Pancreas (tissue), 10 donors: Measurements from ENCODE around the gene NDFIP1. TPM values are rescaled to one million over a fixed set of nuclear protein-coding genes. Genes with fewer than 3 reads are reported as not detected.

Experiments
- ATAC-seq, 4 donors: fragments of 200-7000 bp; cut with Tn5 transposase; one replicate each; pipeline versions ENCODE4 v1.8.0 to v1.9.1; 2020; ENCODE audit warnings: mild to moderate bottlenecking in 4 of 4, moderate library complexity in 4 of 4
- DNase-seq, 6 donors: peaks; one replicate each; pipeline ENCODE4 v3.0.0-alpha.2; 2020
- FAIRE-seq: peaks from 2 replicates; lab custom pipeline; 2012; peaks lifted over from hg19 to GRCh38; lab: Jason Lieb, UNC
- H3K27ac ChIP-seq, 4 donors: fragments of 200-600 bp; sonication (generic); 1 replicate in 3 of 4; 2 replicates in 1 of 4; pipeline versions ENCODE4 v1.5.0 to v1.8.0; 2020
- H3K27me3 ChIP-seq, 4 donors: fragments of 200-600 bp; one replicate each; pipeline ENCODE4 v1.8.0; 2021
- H3K36me3 ChIP-seq, 3 donors: fragments of 200-600 bp; sonication (generic) in 1 of 3; one replicate each; pipeline versions ENCODE4 v1.5.0 to v1.8.0; 2020 to 2021
- H3K4me1 ChIP-seq, 3 donors: fragments of 200-600 bp; one replicate each; pipeline ENCODE4 v1.8.0; 2021
- H3K4me3 ChIP-seq, 4 donors: fragments of 200-600 bp; sonication (generic) in 2 of 4; one replicate each; pipeline versions ENCODE4 v1.5.0 to v1.8.0; 2020 to 2021
- H3K9me3 ChIP-seq, 4 donors: fragments of 200-600 bp; one replicate each; pipeline ENCODE4 v1.8.0; 2021
- WGBS, 2 donors: extraction: QIAGEN DNeasy Blood & Tissue Kit; methylation state at CpG; one replicate each; pipeline ENCODE4 v1.1.7; 2013; 5-methylcytosine and 5-hydroxymethylcytosine counted together
- intact Hi-C, 3 donors: fragments of 100-400 bp; cut with DNase I; formaldehyde crosslinking; loops; one replicate each; pipeline versions ENCODE4 v1.11.1 to v1.14.2; 2022
- polyA plus RNA-seq, 2 donors: library from polyadenylated mRNA; stranded (reverse); fragments of 200-250 nt; gene quantifications; one replicate each; pipeline ENCODE4 v1.2.3, GENCODE V29; 2013
- total RNA-seq, 6 donors: library from RNA; stranded (reverse); fragmentation: NEBNext Ultra II Directional in 4 of 6; extraction: Animal tissue kit (Norgen Biotek cat#: 25700) in 4 of 6; gene quantifications; one replicate each; pipeline versions ENCODE4 v1.2.1 to v1.2.4, GENCODE V29; 2021 to 2023
- TF ChIP-seq, protein P1 (sequence below), 4 donors: fragments of 200-600 bp; sonication (generic) in 3 of 4; IDR thresholded peaks; one replicate each; pipeline versions ENCODE4 v1.5.0 to v1.8.0; 2021; ENCODE audit warnings: antibody characterized with exemption in 4 of 4
- donor health status: healthy with polysubstance abuse.
- donor health status: DM: no; HTN: no; CAD: no; lungs with moderate emphysema.
- donor health status: DM: no; HTN: no; CAD: no.
- donor health status: control.
- donor health status: control.
- donor health status: Bipolar disorder and iron deficiency.
- donor health status: DM: yes; HTN: yes; CAD: no.
- donor health status: DM: no; HTN: no; CAD: no.
- donor health status: DM: no; HTN: no; CAD: no.
- donor health status: DM: yes; HTN: yes; CAD: no.

NDFIP1 gene
- total and polyA plus RNA-seq, 8 donors, result 15.7 to 50.1 (median 33.7) TPM

GRCh38 chr5:142129446-142130066 is 21.0 kb downstream of the NDFIP1 start:
- DNase-seq, result no peak
- no peak overlapping the region for H3K4me3 ChIP-seq
- H3K27ac ChIP-seq, result no peak overlapping the region
- no peaks in the 10 kb centered on the region for H3K9me3 ChIP-seq
- H3K36me3 ChIP-seq, result peaks cover 0 to 6% (median 0%) of the 10 kb centered on the region in 3 donors
- WGBS, 2 donors, result 72 to 79% methylated on average over 11 of the region's 11 CpGs
- no peak for ATAC-seq
- intact Hi-C loops, result loop anchor here in 1 of 3 donors (10.0 kb wide), 1 partner anchor 135 kb away; no protein-coding TSS in a partner anchor
- no peaks in the 10 kb centered on the region for H3K27me3 ChIP-seq
- FAIRE-seq, result no peak
- H3K4me1 ChIP-seq, result peaks cover 3 to 18% (median 6%) of the 10 kb centered on the region in 3 donors
- TF ChIP-seq, protein P1, sequence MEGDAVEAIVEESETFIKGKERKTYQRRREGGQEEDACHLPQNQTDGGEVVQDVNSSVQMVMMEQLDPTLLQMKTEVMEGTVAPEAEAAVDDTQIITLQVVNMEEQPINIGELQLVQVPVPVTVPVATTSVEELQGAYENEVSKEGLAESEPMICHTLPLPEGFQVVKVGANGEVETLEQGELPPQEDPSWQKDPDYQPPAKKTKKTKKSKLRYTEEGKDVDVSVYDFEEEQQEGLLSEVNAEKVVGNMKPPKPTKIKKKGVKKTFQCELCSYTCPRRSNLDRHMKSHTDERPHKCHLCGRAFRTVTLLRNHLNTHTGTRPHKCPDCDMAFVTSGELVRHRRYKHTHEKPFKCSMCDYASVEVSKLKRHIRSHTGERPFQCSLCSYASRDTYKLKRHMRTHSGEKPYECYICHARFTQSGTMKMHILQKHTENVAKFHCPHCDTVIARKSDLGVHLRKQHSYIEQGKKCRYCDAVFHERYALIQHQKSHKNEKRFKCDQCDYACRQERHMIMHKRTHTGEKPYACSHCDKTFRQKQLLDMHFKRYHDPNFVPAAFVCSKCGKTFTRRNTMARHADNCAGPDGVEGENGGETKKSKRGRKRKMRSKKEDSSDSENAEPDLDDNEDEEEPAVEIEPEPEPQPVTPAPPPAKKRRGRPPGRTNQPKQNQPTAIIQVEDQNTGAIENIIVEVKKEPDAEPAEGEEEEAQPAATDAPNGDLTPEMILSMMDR (IDR thresholded peaks at IDR 0.05), result no peak

DNA sequence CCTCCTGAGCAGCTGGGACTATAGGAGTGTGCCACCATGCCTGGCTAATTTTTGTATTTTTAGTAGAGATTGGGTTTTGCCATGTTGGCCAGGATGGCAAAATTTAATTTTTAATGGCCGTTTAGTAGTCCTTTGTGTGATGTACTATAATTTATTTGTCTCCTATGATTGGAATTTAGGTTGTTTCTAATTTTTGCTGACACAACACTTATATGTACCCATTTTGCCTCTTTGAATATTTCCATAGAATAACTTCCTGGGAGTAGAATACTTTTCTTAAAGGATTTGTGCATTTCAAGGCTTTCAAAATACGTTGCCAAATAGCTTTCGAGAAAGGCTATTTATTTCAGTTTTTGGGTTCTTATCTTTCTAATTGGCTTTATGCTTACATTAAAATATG is 22.8 kb downstream of the NDFIP1 start:
- FAIRE-seq (no peak), ATAC-seq (no peak), DNase-seq (no peak)
- H3K9me3 ChIP-seq, result no peaks in the 10 kb centered on the region
- H3K4me3 ChIP-seq, result no peak overlapping the region
- peaks cover 0 to 6% (median 0%) of the 10 kb centered on the region in 3 donors for H3K36me3 ChIP-seq
- H3K27me3 ChIP-seq, result no peaks in the 10 kb centered on the region
- intact Hi-C loops, result loop anchor here in 1 of 3 donors (10.0 kb wide), 1 partner anchor 137 kb away; no protein-coding TSS in a partner anchor
- H3K4me1 ChIP-seq, result peaks cover 3 to 18% (median 6%) of the 10 kb centered on the region in 3 donors
- WGBS, 2 donors, result 92 to 93% methylated on average over 3 of the region's 3 CpGs
- no peak overlapping the region for H3K27ac ChIP-seq
- TF ChIP-seq, protein P1 (IDR thresholded peaks at IDR 0.05), result no peak

- Histone ChIP-seq H3K4me3 (no peak overlapping the region), H3K27ac (no peak overlapping the region), H3K9me3 (no peaks in the 10 kb centered on the region), H3K36me3 (peaks cover 0 to 6% (median 0%) of the 10 kb centered on the region in 3 donors), H3K27me3 (no peaks in the 10 kb centered on the region), H3K4me1 (peaks cover 3 to 18% (median 6%) of the 10 kb centered on the region in 3 donors)
- WGBS, 2 donors, result 95 to 100% methylated on average over 3 of the region's 3 CpGs
- TF ChIP-seq, protein P1 (IDR thresholded peaks at IDR 0.05), result no peak
- intact Hi-C loops, result loop anchor here in 1 of 3 donors (10.0 kb wide), 1 partner anchor 138 kb away; no protein-coding TSS in a partner anchor
- FAIRE-seq (no peak), DNase-seq (no peak), ATAC-seq (no peak)
These were observed 24.3 kb downstream of the NDFIP1 start for GRCh38 chr5:142132916-142133315.

DNA sequence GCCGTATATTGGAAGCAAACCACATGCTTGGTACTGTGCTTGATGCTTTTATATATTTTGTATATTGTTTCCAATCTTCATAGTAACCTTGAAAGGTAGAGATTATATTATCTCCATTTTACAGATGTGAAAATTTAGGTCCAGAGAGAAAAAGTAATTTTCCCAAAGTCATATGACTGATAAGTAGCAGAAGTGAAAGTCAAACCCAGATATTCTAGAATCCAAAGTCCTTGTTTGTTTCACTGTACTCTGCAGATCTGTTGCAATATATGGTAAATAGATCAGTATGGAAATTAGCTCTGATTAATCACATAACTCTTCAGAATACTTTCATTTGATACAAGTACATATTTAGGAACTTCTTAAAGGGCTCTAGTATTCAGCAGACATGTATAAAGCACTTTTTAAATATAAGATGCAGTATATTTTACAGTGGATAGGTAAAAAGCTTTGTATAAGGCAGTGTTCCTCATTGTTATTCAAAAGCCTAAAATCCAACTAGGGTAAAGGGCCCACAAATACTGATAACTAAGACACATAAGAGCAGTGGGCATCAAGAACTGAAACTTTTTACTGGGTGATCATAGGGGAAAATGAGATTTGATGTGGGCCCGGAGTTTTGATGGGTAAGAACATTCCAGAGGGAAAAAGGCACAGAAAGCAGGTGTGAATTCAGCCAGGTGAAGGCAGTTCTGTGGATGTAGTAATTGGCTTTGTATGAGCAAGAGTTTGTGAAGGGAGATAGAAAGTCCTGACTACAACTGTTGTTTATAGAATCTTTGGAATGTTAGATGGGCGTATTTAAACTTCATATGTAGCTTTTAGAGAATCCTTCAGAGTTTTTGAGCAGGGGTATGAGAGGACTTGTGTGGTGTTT is 25.0 kb downstream of the NDFIP1 start:
- Histone ChIP-seq H3K36me3 (peaks cover 0 to 6% (median 0%) of the 10 kb centered on the region in 3 donors), H3K27ac (no peak overlapping the region), H3K27me3 (no peaks in the 10 kb centered on the region), H3K9me3 (no peaks in the 10 kb centered on the region), H3K4me3 (no peak overlapping the region), H3K4me1 (peaks cover 2 to 17% (median 6%) of the 10 kb centered on the region in 3 donors)
- ATAC-seq (peak in 2 of 4 donors; percentile 44 to 52), FAIRE-seq (no peak), DNase-seq (no peak)
- WGBS, 2 donors, result 39 to 51% methylated on average over 3 of the region's 3 CpGs
- TF ChIP-seq, protein P1 (IDR thresholded peaks at IDR 0.05), result no peak
- intact Hi-C loops, result loop anchor here in 1 of 3 donors (10.0 kb wide), 1 partner anchor 139 kb away; no protein-coding TSS in a partner anchor
